Measurements from ENCODE around the gene BROX. TPM values are rescaled to one million over a fixed set of nuclear protein-coding genes. Genes with fewer than 3 reads are reported as not detected.
"Not testable (repeated sequence)": the region's sequence is repeated elsewhere in the genome, so short reads cannot be mapped to it uniquely, and the experiment has no call there.

BROX gene
- total RNA-seq, 4 donors from 2014 or later, result 45.0 to 66.7 (median 49.8) TPM

- TF ChIP-seq CTCF (IDR thresholded peaks at IDR 0.05) (no peak), POLR2A (IDR thresholded peaks at IDR 0.05) (no peak)
- Histone ChIP-seq H3K4me1 (no peaks in the 10 kb centered on the region), H3K27me3 (no peaks in the 10 kb centered on the region), H3K9me3 (no peaks in the 10 kb centered on the region), H3K36me3 (no peaks in the 10 kb centered on the region), H3K4me3 (no peak overlapping the region), H3K27ac (no peak overlapping the region)
- WGBS, 2 donors, result 64 to 82% methylated on average over 1 of the region's 1 CpG
- intact Hi-C loops (cut with DNase I), result no loop called here
- DNase-seq, result no peak
Measured at GRCh38 chr1:222761083-222761482, 48.7 kb downstream of the BROX start.

GRCh38 chr1:222762178-222762577, 49.8 kb downstream of the BROX start:
- intact Hi-C loops (cut with DNase I); DNase-seq; H3K27ac ChIP-seq; H3K27me3 ChIP-seq; H3K36me3 ChIP-seq; H3K9me3 ChIP-seq; H3K4me1 ChIP-seq; H3K4me3 ChIP-seq: not testable (repeated sequence)
- WGBS, 2 donors, result 48 to 68% methylated on average over 4 of the region's 4 CpGs

GRCh38 chr1:222767152-222767571, 54.8 kb downstream of the BROX start:
- Histone ChIP-seq H3K4me1 (peaks cover 0 to 13% (median 0%) of the 10 kb centered on the region in 3 donors), H3K9me3 (peaks cover 0 to 9% (median 0%) of the 10 kb centered on the region in 3 donors), H3K4me3 (no peak overlapping the region), H3K27ac (no peak overlapping the region), H3K27me3 (no peaks in the 10 kb centered on the region), H3K36me3 (no peaks in the 10 kb centered on the region)
- no peak for TF ChIP-seq CTCF (IDR thresholded peaks at IDR 0.05)
- no peak for TF ChIP-seq POLR2A (IDR thresholded peaks at IDR 0.05)
- intact Hi-C loops (cut with DNase I), result no loop called here
- WGBS, 2 donors, result 77 to 89% methylated on average over 5 of the region's 5 CpGs
- DNase-seq, result no peak

GRCh38 chr1:222768592-222768991, 56.2 kb downstream of the BROX start:
- intact Hi-C loops (cut with DNase I), result no loop called here
- TF ChIP-seq CTCF (IDR thresholded peaks at IDR 0.05), result no peak
- TF ChIP-seq POLR2A (IDR thresholded peaks at IDR 0.05), result no peak
- DNase-seq, result no peak
- H3K27me3 ChIP-seq, result no peaks in the 10 kb centered on the region
- no peak overlapping the region for H3K4me3 ChIP-seq
- no peak overlapping the region for H3K27ac ChIP-seq
- peaks cover 0 to 9% (median 0%) of the 10 kb centered on the region in 3 donors for H3K9me3 ChIP-seq
- peaks cover 0 to 13% (median 0%) of the 10 kb centered on the region in 3 donors for H3K4me1 ChIP-seq
- H3K36me3 ChIP-seq, result no peaks in the 10 kb centered on the region

GRCh38 chr1:222769181-222769580, 56.8 kb downstream of the BROX start:
- intact Hi-C loops (cut with DNase I), result no loop called here
- Histone ChIP-seq H3K4me3 (no peak overlapping the region), H3K4me1 (peaks cover 0 to 13% (median 0%) of the 10 kb centered on the region in 3 donors), H3K36me3 (no peaks in the 10 kb centered on the region), H3K9me3 (peaks cover 0 to 9% (median 0%) of the 10 kb centered on the region in 3 donors), H3K27ac (no peak overlapping the region), H3K27me3 (no peaks in the 10 kb centered on the region)
- DNase-seq, result no peak
- TF ChIP-seq CTCF (IDR thresholded peaks at IDR 0.05), result peak in 1 of 6 experiments; percentile 25
- TF ChIP-seq POLR2A (IDR thresholded peaks at IDR 0.05), result no peak
- WGBS, 2 donors, result 73 to 93% methylated on average over 1 of the region's 1 CpG
